WTC11 (cell line): ENCODE data around the gene PSMC1. TPM values are rescaled to one million over a fixed set of nuclear protein-coding genes. Genes with fewer than 3 reads are reported as not detected.

Source experiments
- ATAC-seq: fragments of 200-7000 bp; cut with Tn5 transposase; 2 replicates; pipeline ENCODE4 v1.10.0; 2021; ENCODE audit warnings: mild to moderate bottlenecking, moderate library complexity
- CTCF ChIA-PET: fragments of 300-600 bp; sonication (Branson Sonifier 250); formaldehyde crosslinking; loops from one replicate; lab custom pipeline; 2021; ENCODE audit warnings: antibody characterized with exemption; lab: Charles Lee
- POLR2A ChIA-PET: fragments of 350-600 bp; sonication (Branson Sonifier 250); formaldehyde crosslinking; loops from one replicate; lab custom pipeline; 2021; ENCODE audit warnings: antibody characterized with exemption; lab: Charles Lee
- DNase-seq: peaks from one replicate; pipeline ENCODE4 v3.0.0; 2021; ENCODE audit warnings: low spot score
- H3K27ac Mint-ChIP-seq: 2 replicates; pipeline ENCODE4 v1.8.0; 2021; ENCODE audit warnings: mixed read lengths
- H3K27me3 Mint-ChIP-seq: 2 replicates; pipeline ENCODE4 v1.8.0; 2021; ENCODE audit warnings: low read depth, mild to moderate bottlenecking, moderate library complexity, mixed read lengths
- H3K36me3 Mint-ChIP-seq: 2 replicates; pipeline ENCODE4 v1.8.0; 2021; ENCODE audit warnings: mixed read lengths
- H3K4me1 Mint-ChIP-seq: 2 replicates; pipeline ENCODE4 v1.8.0; 2022; ENCODE audit warnings: mixed read lengths
- H3K4me3 Mint-ChIP-seq: 2 replicates; pipeline ENCODE4 v1.8.0; 2021; ENCODE audit warnings: mild to moderate bottlenecking, moderate library complexity, mixed read lengths
- H3K9me3 Mint-ChIP-seq: 2 replicates; pipeline ENCODE4 v1.8.0; 2021; ENCODE audit warnings: mixed read lengths
- ELF4 ChIP-seq: sonication (generic); formaldehyde crosslinking; IDR thresholded peaks from 2 replicates; pipeline ENCODE4 v1.8.1; 2022; ENCODE audit warnings: low read depth, mild to moderate bottlenecking, moderate library complexity, missing genetic modification reagents
- ETV6 ChIP-seq: sonication (generic); formaldehyde crosslinking; IDR thresholded peaks from 2 replicates; pipeline ENCODE4 v1.8.1; 2022; ENCODE audit warnings: mild to moderate bottlenecking, missing genetic modification reagents
- JAZF1 ChIP-seq: fragments of 250-450 bp; sonication (Bioruptor Pico); IDR thresholded peaks from 2 replicates; pipeline ENCODE4 v1.9.0; 2021; ENCODE audit warnings: moderate library complexity, mild to moderate bottlenecking, inconsistent platforms
- NFATC4 ChIP-seq: fragments of 250-450 bp; sonication (Bioruptor Pico); IDR thresholded peaks from 2 replicates; pipeline ENCODE4 v1.9.0; 2021; ENCODE audit warnings: mild to moderate bottlenecking
- RELA ChIP-seq: sonication (generic); formaldehyde crosslinking; IDR thresholded peaks from 2 replicates; pipeline ENCODE4 v1.8.1; 2022; ENCODE audit warnings: missing genetic modification reagents, mild to moderate bottlenecking, borderline replicate concordance
- ZBTB21 ChIP-seq: sonication (generic); formaldehyde crosslinking; IDR thresholded peaks from 2 replicates; pipeline ENCODE4 v1.8.1; 2023; ENCODE audit warnings: mild to moderate bottlenecking, missing genetic modification reagents, borderline replicate concordance
- ZNF232 ChIP-seq: sonication (generic); formaldehyde crosslinking; IDR thresholded peaks from 2 replicates; pipeline ENCODE4 v1.8.0; 2022; ENCODE audit warnings: mild to moderate bottlenecking, missing genetic modification reagents
- total RNA-seq: library from RNA; stranded (reverse); gene quantifications from 3 replicates; pipeline ENCODE4 v1.2.3, GENCODE V29; 2021
- TF ChIP-seq, protein P1 (sequence below): sonication (generic); formaldehyde crosslinking; IDR thresholded peaks from 2 replicates; pipeline ENCODE4 v1.8.0; 2023; ENCODE audit warnings: mild to moderate bottlenecking, missing genetic modification reagents
- TF ChIP-seq, protein P2 (sequence below): sonication (generic); formaldehyde crosslinking; IDR thresholded peaks from 2 replicates; pipeline ENCODE4 v1.8.0; 2022; ENCODE audit warnings: mild to moderate bottlenecking, missing genetic modification reagents
- TF ChIP-seq, protein P3 (sequence below): fragments of 200-600 bp; IDR thresholded peaks from 2 replicates; pipeline ENCODE4 v1.8.0; 2022; ENCODE audit warnings: antibody characterized with exemption
- TF ChIP-seq, protein P4 (sequence below): sonication (generic); formaldehyde crosslinking; IDR thresholded peaks from 2 replicates; pipeline ENCODE4 v1.8.0; 2023; ENCODE audit warnings: missing genetic modification reagents, mild to moderate bottlenecking, borderline replicate concordance
- TF ChIP-seq, protein P5 (sequence below): fragments of 250-450 bp; sonication (Bioruptor Pico); IDR thresholded peaks from 2 replicates; pipeline ENCODE4 v1.9.0; 2021; ENCODE audit warnings: mild to moderate bottlenecking
- TF ChIP-seq, protein P6 (sequence below): sonication (generic); formaldehyde crosslinking; IDR thresholded peaks from 2 replicates; pipeline ENCODE4 v1.8.1; 2023; ENCODE audit warnings: mild to moderate bottlenecking, missing genetic modification reagents, moderate library complexity
- TF ChIP-seq, protein P7 (sequence below): sonication (generic); formaldehyde crosslinking; IDR thresholded peaks from 2 replicates; pipeline ENCODE4 v1.8.1; 2023; ENCODE audit warnings: mild to moderate bottlenecking, missing genetic modification reagents
- TF ChIP-seq, protein P8 (sequence below): sonication (generic); formaldehyde crosslinking; IDR thresholded peaks from 2 replicates; pipeline ENCODE4 v1.8.1; 2022; ENCODE audit warnings: low read depth, missing genetic modification reagents, borderline replicate concordance

Gene PSMC1
- total RNA-seq, 1 experiment from 2014 or later = 88.9 TPM

DNA sequence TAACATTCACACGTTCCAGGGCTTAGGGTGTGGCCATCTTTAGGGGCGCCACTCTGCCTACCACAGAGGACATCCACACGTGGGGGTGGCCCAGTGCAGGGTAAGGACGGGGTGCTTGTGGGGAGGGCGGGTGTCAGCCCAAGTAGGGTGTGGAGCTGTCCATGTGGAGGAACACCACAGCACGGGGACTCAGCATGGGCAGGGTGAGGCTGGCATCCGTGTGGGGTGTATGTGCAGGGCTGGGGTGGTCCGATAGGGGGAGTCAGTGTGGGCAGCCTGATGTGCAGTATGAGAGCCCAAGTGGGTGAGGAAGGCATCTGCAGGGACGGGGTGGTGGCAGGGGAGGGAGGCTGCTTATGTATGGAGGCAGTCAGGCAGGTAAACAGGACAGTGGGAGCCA, 17.7 kb downstream of the PSMC1 start:
- Mint-ChIP-seq H3K9me3 (no peaks in the 10 kb centered on the region), H3K36me3 (peaks cover 42% of the 10 kb centered on the region), H3K4me3 (no peak overlapping the region), H3K4me1 (0 out of 2 replicates have a peak, but pooled peaks cover 2% of the 10 kb centered on the region), H3K27me3 (no peaks in the 10 kb centered on the region), H3K27ac (no peak overlapping the region)
- ChIA-PET POLR2A (no interaction called here), CTCF (interaction anchor here (1.4 kb wide), 1 partner anchor 13 kb away, joined by 3 read pairs; no protein-coding TSS in a partner anchor)
- TF ChIP-seq, protein P1, sequence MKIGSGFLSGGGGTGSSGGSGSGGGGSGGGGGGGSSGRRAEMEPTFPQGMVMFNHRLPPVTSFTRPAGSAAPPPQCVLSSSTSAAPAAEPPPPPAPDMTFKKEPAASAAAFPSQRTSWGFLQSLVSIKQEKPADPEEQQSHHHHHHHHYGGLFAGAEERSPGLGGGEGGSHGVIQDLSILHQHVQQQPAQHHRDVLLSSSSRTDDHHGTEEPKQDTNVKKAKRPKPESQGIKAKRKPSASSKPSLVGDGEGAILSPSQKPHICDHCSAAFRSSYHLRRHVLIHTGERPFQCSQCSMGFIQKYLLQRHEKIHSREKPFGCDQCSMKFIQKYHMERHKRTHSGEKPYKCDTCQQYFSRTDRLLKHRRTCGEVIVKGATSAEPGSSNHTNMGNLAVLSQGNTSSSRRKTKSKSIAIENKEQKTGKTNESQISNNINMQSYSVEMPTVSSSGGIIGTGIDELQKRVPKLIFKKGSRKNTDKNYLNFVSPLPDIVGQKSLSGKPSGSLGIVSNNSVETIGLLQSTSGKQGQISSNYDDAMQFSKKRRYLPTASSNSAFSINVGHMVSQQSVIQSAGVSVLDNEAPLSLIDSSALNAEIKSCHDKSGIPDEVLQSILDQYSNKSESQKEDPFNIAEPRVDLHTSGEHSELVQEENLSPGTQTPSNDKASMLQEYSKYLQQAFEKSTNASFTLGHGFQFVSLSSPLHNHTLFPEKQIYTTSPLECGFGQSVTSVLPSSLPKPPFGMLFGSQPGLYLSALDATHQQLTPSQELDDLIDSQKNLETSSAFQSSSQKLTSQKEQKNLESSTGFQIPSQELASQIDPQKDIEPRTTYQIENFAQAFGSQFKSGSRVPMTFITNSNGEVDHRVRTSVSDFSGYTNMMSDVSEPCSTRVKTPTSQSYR (CRISPR knock-in tag) = no peak
- TF ChIP-seq NFATC4 (CRISPR knock-in tag) = 0 out of 2 replicates have a peak, but pooled peaks have one; percentile 38
- TF ChIP-seq, protein P2, sequence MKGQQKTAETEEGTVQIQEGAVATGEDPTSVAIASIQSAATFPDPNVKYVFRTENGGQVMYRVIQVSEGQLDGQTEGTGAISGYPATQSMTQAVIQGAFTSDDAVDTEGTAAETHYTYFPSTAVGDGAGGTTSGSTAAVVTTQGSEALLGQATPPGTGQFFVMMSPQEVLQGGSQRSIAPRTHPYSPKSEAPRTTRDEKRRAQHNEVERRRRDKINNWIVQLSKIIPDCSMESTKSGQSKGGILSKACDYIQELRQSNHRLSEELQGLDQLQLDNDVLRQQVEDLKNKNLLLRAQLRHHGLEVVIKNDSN (CRISPR knock-in tag) = no peak
- TF ChIP-seq ELF4 = no peak
- TF ChIP-seq, protein P3, sequence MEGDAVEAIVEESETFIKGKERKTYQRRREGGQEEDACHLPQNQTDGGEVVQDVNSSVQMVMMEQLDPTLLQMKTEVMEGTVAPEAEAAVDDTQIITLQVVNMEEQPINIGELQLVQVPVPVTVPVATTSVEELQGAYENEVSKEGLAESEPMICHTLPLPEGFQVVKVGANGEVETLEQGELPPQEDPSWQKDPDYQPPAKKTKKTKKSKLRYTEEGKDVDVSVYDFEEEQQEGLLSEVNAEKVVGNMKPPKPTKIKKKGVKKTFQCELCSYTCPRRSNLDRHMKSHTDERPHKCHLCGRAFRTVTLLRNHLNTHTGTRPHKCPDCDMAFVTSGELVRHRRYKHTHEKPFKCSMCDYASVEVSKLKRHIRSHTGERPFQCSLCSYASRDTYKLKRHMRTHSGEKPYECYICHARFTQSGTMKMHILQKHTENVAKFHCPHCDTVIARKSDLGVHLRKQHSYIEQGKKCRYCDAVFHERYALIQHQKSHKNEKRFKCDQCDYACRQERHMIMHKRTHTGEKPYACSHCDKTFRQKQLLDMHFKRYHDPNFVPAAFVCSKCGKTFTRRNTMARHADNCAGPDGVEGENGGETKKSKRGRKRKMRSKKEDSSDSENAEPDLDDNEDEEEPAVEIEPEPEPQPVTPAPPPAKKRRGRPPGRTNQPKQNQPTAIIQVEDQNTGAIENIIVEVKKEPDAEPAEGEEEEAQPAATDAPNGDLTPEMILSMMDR = peak; percentile 23; the same call in 1 of the 2 replicates
- TF ChIP-seq JAZF1 (CRISPR knock-in tag) = no peak
- TF ChIP-seq ETV6 (CRISPR knock-in tag) = no peak
- TF ChIP-seq ZNF232 (CRISPR knock-in tag) = no peak
- TF ChIP-seq, protein P4, sequence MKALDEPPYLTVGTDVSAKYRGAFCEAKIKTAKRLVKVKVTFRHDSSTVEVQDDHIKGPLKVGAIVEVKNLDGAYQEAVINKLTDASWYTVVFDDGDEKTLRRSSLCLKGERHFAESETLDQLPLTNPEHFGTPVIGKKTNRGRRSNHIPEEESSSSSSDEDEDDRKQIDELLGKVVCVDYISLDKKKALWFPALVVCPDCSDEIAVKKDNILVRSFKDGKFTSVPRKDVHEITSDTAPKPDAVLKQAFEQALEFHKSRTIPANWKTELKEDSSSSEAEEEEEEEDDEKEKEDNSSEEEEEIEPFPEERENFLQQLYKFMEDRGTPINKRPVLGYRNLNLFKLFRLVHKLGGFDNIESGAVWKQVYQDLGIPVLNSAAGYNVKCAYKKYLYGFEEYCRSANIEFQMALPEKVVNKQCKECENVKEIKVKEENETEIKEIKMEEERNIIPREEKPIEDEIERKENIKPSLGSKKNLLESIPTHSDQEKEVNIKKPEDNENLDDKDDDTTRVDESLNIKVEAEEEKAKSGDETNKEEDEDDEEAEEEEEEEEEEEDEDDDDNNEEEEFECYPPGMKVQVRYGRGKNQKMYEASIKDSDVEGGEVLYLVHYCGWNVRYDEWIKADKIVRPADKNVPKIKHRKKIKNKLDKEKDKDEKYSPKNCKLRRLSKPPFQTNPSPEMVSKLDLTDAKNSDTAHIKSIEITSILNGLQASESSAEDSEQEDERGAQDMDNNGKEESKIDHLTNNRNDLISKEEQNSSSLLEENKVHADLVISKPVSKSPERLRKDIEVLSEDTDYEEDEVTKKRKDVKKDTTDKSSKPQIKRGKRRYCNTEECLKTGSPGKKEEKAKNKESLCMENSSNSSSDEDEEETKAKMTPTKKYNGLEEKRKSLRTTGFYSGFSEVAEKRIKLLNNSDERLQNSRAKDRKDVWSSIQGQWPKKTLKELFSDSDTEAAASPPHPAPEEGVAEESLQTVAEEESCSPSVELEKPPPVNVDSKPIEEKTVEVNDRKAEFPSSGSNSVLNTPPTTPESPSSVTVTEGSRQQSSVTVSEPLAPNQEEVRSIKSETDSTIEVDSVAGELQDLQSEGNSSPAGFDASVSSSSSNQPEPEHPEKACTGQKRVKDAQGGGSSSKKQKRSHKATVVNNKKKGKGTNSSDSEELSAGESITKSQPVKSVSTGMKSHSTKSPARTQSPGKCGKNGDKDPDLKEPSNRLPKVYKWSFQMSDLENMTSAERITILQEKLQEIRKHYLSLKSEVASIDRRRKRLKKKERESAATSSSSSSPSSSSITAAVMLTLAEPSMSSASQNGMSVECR (CRISPR knock-in tag) = no peak
- no peak for TF ChIP-seq RELA (CRISPR knock-in tag)
- TF ChIP-seq ZBTB21 (CRISPR knock-in tag) = no peak
- TF ChIP-seq, protein P5, sequence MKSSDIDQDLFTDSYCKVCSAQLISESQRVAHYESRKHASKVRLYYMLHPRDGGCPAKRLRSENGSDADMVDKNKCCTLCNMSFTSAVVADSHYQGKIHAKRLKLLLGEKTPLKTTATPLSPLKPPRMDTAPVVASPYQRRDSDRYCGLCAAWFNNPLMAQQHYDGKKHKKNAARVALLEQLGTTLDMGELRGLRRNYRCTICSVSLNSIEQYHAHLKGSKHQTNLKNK (CRISPR knock-in tag) = no peak
- TF ChIP-seq, protein P6, sequence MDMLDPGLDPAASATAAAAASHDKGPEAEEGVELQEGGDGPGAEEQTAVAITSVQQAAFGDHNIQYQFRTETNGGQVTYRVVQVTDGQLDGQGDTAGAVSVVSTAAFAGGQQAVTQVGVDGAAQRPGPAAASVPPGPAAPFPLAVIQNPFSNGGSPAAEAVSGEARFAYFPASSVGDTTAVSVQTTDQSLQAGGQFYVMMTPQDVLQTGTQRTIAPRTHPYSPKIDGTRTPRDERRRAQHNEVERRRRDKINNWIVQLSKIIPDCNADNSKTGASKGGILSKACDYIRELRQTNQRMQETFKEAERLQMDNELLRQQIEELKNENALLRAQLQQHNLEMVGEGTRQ (CRISPR knock-in tag) = no peak
- TF ChIP-seq, protein P7, sequence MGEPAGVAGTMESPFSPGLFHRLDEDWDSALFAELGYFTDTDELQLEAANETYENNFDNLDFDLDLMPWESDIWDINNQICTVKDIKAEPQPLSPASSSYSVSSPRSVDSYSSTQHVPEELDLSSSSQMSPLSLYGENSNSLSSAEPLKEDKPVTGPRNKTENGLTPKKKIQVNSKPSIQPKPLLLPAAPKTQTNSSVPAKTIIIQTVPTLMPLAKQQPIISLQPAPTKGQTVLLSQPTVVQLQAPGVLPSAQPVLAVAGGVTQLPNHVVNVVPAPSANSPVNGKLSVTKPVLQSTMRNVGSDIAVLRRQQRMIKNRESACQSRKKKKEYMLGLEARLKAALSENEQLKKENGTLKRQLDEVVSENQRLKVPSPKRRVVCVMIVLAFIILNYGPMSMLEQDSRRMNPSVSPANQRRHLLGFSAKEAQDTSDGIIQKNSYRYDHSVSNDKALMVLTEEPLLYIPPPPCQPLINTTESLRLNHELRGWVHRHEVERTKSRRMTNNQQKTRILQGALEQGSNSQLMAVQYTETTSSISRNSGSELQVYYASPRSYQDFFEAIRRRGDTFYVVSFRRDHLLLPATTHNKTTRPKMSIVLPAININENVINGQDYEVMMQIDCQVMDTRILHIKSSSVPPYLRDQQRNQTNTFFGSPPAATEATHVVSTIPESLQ (CRISPR knock-in tag) = no peak
- TF ChIP-seq, protein P8, sequence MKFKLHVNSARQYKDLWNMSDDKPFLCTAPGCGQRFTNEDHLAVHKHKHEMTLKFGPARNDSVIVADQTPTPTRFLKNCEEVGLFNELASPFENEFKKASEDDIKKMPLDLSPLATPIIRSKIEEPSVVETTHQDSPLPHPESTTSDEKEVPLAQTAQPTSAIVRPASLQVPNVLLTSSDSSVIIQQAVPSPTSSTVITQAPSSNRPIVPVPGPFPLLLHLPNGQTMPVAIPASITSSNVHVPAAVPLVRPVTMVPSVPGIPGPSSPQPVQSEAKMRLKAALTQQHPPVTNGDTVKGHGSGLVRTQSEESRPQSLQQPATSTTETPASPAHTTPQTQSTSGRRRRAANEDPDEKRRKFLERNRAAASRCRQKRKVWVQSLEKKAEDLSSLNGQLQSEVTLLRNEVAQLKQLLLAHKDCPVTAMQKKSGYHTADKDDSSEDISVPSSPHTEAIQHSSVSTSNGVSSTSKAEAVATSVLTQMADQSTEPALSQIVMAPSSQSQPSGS = no peak
- ATAC-seq (peak; percentile 89), DNase-seq (peak; percentile 43)
